ENCODE data around the gene RRAGC.
"Not testable (repeated sequence)": the region's sequence is repeated elsewhere in the genome, so short reads cannot be mapped to it uniquely, and the experiment has no call there.

RRAGC gene

GRCh38 chr1:38860454-38860795 is 853 bp upstream of the RRAGC start:
- Histone ChIP-seq H3K4me1 (ENCODE audit: control insufficient read depth, insufficient read depth, low read length) (peaks cover 4% of the 10 kb centered on the region), H3K27me3 (ENCODE audit: control insufficient read depth, insufficient read depth, low read length, poor library complexity, severe bottlenecking) (no peaks in the 10 kb centered on the region), H3K9me3 (ENCODE audit: control insufficient read depth, low read length) (no peaks in the 10 kb centered on the region), H3K36me3 (ENCODE audit: control insufficient read depth, insufficient read depth, low read length) (peaks cover 5% of the 10 kb centered on the region), H3K27ac (ENCODE audit: insufficient read depth, low read depth, low read length, poor library complexity, severe bottlenecking) (no peak overlapping the region), H3K4me3 (ENCODE audit: insufficient read depth, low read depth, low read length) (peak overlapping the region; percentile 95)
- 31 to 35% methylated on average over 6 of the region's 6 CpGs for WGBS, 2 experiments

- 1 to 2% methylated on average over 51 of the region's 51 CpGs for WGBS, 2 experiments
- H3K4me1 ChIP-seq (ENCODE audit: control insufficient read depth, insufficient read depth, low read length) = peaks cover 4% of the 10 kb centered on the region
- no peak overlapping the region for H3K27ac ChIP-seq (ENCODE audit: insufficient read depth, low read depth, low read length, poor library complexity, severe bottlenecking)
These were observed 575 bp downstream of the RRAGC start for GRCh38 chr1:38858833-38859560.

GRCh38 chr1:38852780-38853179 is 6.8 kb downstream of the RRAGC start:
- Histone ChIP-seq H3K9me3 (ENCODE audit: control insufficient read depth, low read length) (no peaks in the 10 kb centered on the region), H3K4me1 (ENCODE audit: control insufficient read depth, insufficient read depth, low read length) (no peaks in the 10 kb centered on the region), H3K4me3 (ENCODE audit: insufficient read depth, low read depth, low read length) (no peak overlapping the region), H3K36me3 (ENCODE audit: control insufficient read depth, insufficient read depth, low read length) (peaks cover 9% of the 10 kb centered on the region), H3K27ac (ENCODE audit: insufficient read depth, low read depth, low read length, poor library complexity, severe bottlenecking) (no peak overlapping the region), H3K27me3 (ENCODE audit: control insufficient read depth, insufficient read depth, low read length, poor library complexity, severe bottlenecking) (no peaks in the 10 kb centered on the region)
- 93 to 95% methylated on average over 3 of the region's 4 CpGs for WGBS, 2 experiments

More at GRCh38 chr1:38858833-38859560, 575 bp downstream of the RRAGC start:
- H3K27me3 ChIP-seq (ENCODE audit: control insufficient read depth, insufficient read depth, low read length, poor library complexity, severe bottlenecking) = no peaks in the 10 kb centered on the region
- peaks cover 8% of the 10 kb centered on the region for H3K36me3 ChIP-seq (ENCODE audit: control insufficient read depth, insufficient read depth, low read length)
- peak overlapping the region; percentile 95 for H3K4me3 ChIP-seq (ENCODE audit: insufficient read depth, low read depth, low read length)
- no peaks in the 10 kb centered on the region for H3K9me3 ChIP-seq (ENCODE audit: control insufficient read depth, low read length)

- Histone ChIP-seq H3K27me3 (ENCODE audit: control insufficient read depth, insufficient read depth, low read length, poor library complexity, severe bottlenecking) (no peaks in the 10 kb centered on the region), H3K36me3 (ENCODE audit: control insufficient read depth, insufficient read depth, low read length) (peaks cover 16% of the 10 kb centered on the region), H3K4me1 (ENCODE audit: control insufficient read depth, insufficient read depth, low read length) (no peaks in the 10 kb centered on the region), H3K4me3 (ENCODE audit: insufficient read depth, low read depth, low read length) (no peak overlapping the region), H3K9me3 (ENCODE audit: control insufficient read depth, low read length) (no peaks in the 10 kb centered on the region), H3K27ac (ENCODE audit: insufficient read depth, low read depth, low read length, poor library complexity, severe bottlenecking) (no peak overlapping the region)
- WGBS, 2 experiments = 100% methylated on average over 1 of the region's 1 CpG; no CpG with 5 or more reads in 1 of the 2 experiments
These were observed 11.5 kb downstream of the RRAGC start for GRCh38 chr1:38848071-38848470.

- WGBS, 2 experiments = 94 to 96% methylated on average over 3 of the region's 3 CpGs
- Histone ChIP-seq H3K4me3 (ENCODE audit: insufficient read depth, low read depth, low read length) (no peak overlapping the region), H3K27ac (ENCODE audit: insufficient read depth, low read depth, low read length, poor library complexity, severe bottlenecking) (no peak overlapping the region), H3K27me3 (ENCODE audit: control insufficient read depth, insufficient read depth, low read length, poor library complexity, severe bottlenecking) (no peaks in the 10 kb centered on the region), H3K4me1 (ENCODE audit: control insufficient read depth, insufficient read depth, low read length) (no peaks in the 10 kb centered on the region), H3K9me3 (ENCODE audit: control insufficient read depth, low read length) (no peaks in the 10 kb centered on the region), H3K36me3 (ENCODE audit: control insufficient read depth, insufficient read depth, low read length) (peaks cover 16% of the 10 kb centered on the region)
These were observed 13.4 kb downstream of the RRAGC start for GRCh38 chr1:38846210-38846609.

GRCh38 chr1:38845088-38845487 is 14.5 kb downstream of the RRAGC start:
- H3K27ac ChIP-seq (ENCODE audit: insufficient read depth, low read depth, low read length, poor library complexity, severe bottlenecking); H3K27me3 ChIP-seq (ENCODE audit: control insufficient read depth, insufficient read depth, low read length, poor library complexity, severe bottlenecking); H3K9me3 ChIP-seq (ENCODE audit: control insufficient read depth, low read length); H3K4me1 ChIP-seq (ENCODE audit: control insufficient read depth, insufficient read depth, low read length); H3K4me3 ChIP-seq (ENCODE audit: insufficient read depth, low read depth, low read length): not testable (repeated sequence)
- peaks cover 12% of the 10 kb centered on the region for H3K36me3 ChIP-seq (ENCODE audit: control insufficient read depth, insufficient read depth, low read length)
- WGBS, 2 experiments = 81 to 91% methylated on average over 3 of the region's 3 CpGs

GRCh38 chr1:38840281-38840680 is 19.3 kb downstream of the RRAGC start:
- 94 to 95% methylated on average over 2 of the region's 2 CpGs for WGBS, 2 experiments
- Histone ChIP-seq H3K4me3 (ENCODE audit: insufficient read depth, low read depth, low read length) (no peak overlapping the region), H3K27me3 (ENCODE audit: control insufficient read depth, insufficient read depth, low read length, poor library complexity, severe bottlenecking) (no peaks in the 10 kb centered on the region), H3K36me3 (ENCODE audit: control insufficient read depth, insufficient read depth, low read length) (peaks cover 16% of the 10 kb centered on the region), H3K27ac (ENCODE audit: insufficient read depth, low read depth, low read length, poor library complexity, severe bottlenecking) (no peak overlapping the region), H3K4me1 (ENCODE audit: control insufficient read depth, insufficient read depth, low read length) (no peaks in the 10 kb centered on the region), H3K9me3 (ENCODE audit: control insufficient read depth, low read length) (no peaks in the 10 kb centered on the region)

GRCh38 chr1:38839363-38839762 is 20.2 kb downstream of the RRAGC start:
- Histone ChIP-seq H3K9me3 (ENCODE audit: control insufficient read depth, low read length) (no peaks in the 10 kb centered on the region), H3K36me3 (ENCODE audit: control insufficient read depth, insufficient read depth, low read length) (peaks cover 12% of the 10 kb centered on the region), H3K27me3 (ENCODE audit: control insufficient read depth, insufficient read depth, low read length, poor library complexity, severe bottlenecking) (no peaks in the 10 kb centered on the region), H3K27ac (ENCODE audit: insufficient read depth, low read depth, low read length, poor library complexity, severe bottlenecking) (no peak overlapping the region), H3K4me3 (ENCODE audit: insufficient read depth, low read depth, low read length) (no peak overlapping the region), H3K4me1 (ENCODE audit: control insufficient read depth, insufficient read depth, low read length) (no peaks in the 10 kb centered on the region)
- 96 to 97% methylated on average over 9 of the region's 9 CpGs for WGBS, 2 experiments

GRCh38 chr1:38836316-38836715 is 23.3 kb downstream of the RRAGC start:
- not testable (repeated sequence) for H3K9me3 ChIP-seq (ENCODE audit: control insufficient read depth, low read length); H3K4me1 ChIP-seq (ENCODE audit: control insufficient read depth, insufficient read depth, low read length); H3K4me3 ChIP-seq (ENCODE audit: insufficient read depth, low read depth, low read length); H3K27me3 ChIP-seq (ENCODE audit: control insufficient read depth, insufficient read depth, low read length, poor library complexity, severe bottlenecking); H3K27ac ChIP-seq (ENCODE audit: insufficient read depth, low read depth, low read length, poor library complexity, severe bottlenecking)
- 93% methylated on average over 10 of the region's 10 CpGs for WGBS, 2 experiments
- H3K36me3 ChIP-seq (ENCODE audit: control insufficient read depth, insufficient read depth, low read length) = peaks cover 12% of the 10 kb centered on the region

GRCh38 chr1:38834937-38835827 is 24.4 kb downstream of the RRAGC start:
- Histone ChIP-seq H3K27me3 (ENCODE audit: control insufficient read depth, insufficient read depth, low read length, poor library complexity, severe bottlenecking) (no peaks in the 10 kb centered on the region), H3K4me1 (ENCODE audit: control insufficient read depth, insufficient read depth, low read length) (no peaks in the 10 kb centered on the region), H3K9me3 (ENCODE audit: control insufficient read depth, low read length) (no peaks in the 10 kb centered on the region), H3K36me3 (ENCODE audit: control insufficient read depth, insufficient read depth, low read length) (peaks cover 12% of the 10 kb centered on the region), H3K4me3 (ENCODE audit: insufficient read depth, low read depth, low read length) (no peak overlapping the region), H3K27ac (ENCODE audit: insufficient read depth, low read depth, low read length, poor library complexity, severe bottlenecking) (no peak overlapping the region)
- 63 to 67% methylated on average over 3 of the region's 3 CpGs for WGBS, 2 experiments
